H1 (cell line): ENCODE results near the gene NUP210L. TPM values are rescaled to one million over a fixed set of nuclear protein-coding genes. Genes with fewer than 3 reads are reported as not detected.

Experiments
- ASH2L ChIP-seq: fragments of 200-600, 300-600 bp; sonication (generic); IDR thresholded peaks from one replicate; pipeline ENCODE4 v1.7.1; 2017; ENCODE audit warnings: low read length
- CTBP2 ChIP-seq: IDR thresholded peaks from 2 replicates; pipeline ENCODE4 v1.7.0; 2011; ENCODE audit warnings: borderline replicate concordance, mild to moderate bottlenecking, moderate library complexity, mixed read lengths, low read length; ENCODE audit not compliant: insufficient read depth, insufficient read length
- JUN ChIP-seq: IDR thresholded peaks from 2 replicates; pipeline ENCODE4 v1.6.1; 2011; ENCODE audit warnings: low read depth, mild to moderate bottlenecking, improper control_type of control experiment, low read length
- PHF8 ChIP-seq: fragments of 200-600 bp; sonication (generic); conservative IDR thresholded peaks from 2 replicates; pipeline ENCODE4 v1.7.1; 2012; ENCODE audit warnings: low read depth, mild to moderate bottlenecking, inconsistent platforms, low read length, moderate library complexity
- POLR2A ChIP-seq, 2 experiments: IDR thresholded peaks; 1 replicate in 1 of 2; 2 replicates in 1 of 2; pipeline ENCODE4 v1.6.1; 2011; ENCODE audit warnings: low read depth in 2 of 2, low read length in 2 of 2, mild to moderate bottlenecking in 2 of 2; ENCODE audit errors: control extremely low read depth in 1 of 2
- POU5F1 ChIP-seq: IDR thresholded peaks from 2 replicates; pipeline ENCODE4 v1.6.1; 2011; ENCODE audit warnings: low read depth, mild to moderate bottlenecking, low read length, moderate library complexity
- SIN3A ChIP-seq, 2 experiments: IDR thresholded peaks in 1 of 2; conservative IDR thresholded peaks in 1 of 2; 2 replicates each; pipeline ENCODE4 v1.6.1; 2011 to 2012; ENCODE audit warnings: low read length in 2 of 2, improper control_type of control experiment in 1 of 2, low read depth in 1 of 2, mild to moderate bottlenecking in 1 of 2
- SIRT6 ChIP-seq: IDR thresholded peaks from one replicate; pipeline ENCODE4 v1.7.1; 2012; ENCODE audit warnings: low read length, inconsistent platforms
- SP1 ChIP-seq: IDR thresholded peaks from 2 replicates; pipeline ENCODE4 v1.6.1; 2011; ENCODE audit warnings: low read depth, low read length
- polyA plus RNA-seq, 7 experiments: library from polyadenylated mRNA; depleted of rRNA in 3 of 7; stranded (reverse) in 5 of 7; unstranded in 2 of 7; fragments of >200 nt in 5 of 7; fragments of 200-250 nt in 2 of 7; gene quantifications; 1 replicate in 5 of 7; 2 replicates in 1 of 7; 4 replicates in 1 of 7; pipeline versions ENCODE4 v1.2.1 to v1.2.3, GENCODE V29; 2011 to 2013; ENCODE audit warnings: missing spikeins in 2 of 7, mixed read lengths in 2 of 7
- total RNA-seq: library from RNA; stranded (reverse); fragmentation: NEBNext Ultra II Directional; extraction: Animal tissue kit (Norgen Biotek cat#: 25700); gene quantifications from 2 replicates; pipeline ENCODE4 v1.2.1, GENCODE V29; 2021
- TF ChIP-seq, protein P1 (sequence below): fragments of 300-600 bp; sonication (generic); IDR thresholded peaks from 2 replicates; pipeline ENCODE4 v1.7.1; 2012; ENCODE audit warnings: low read length, moderate library complexity, mild to moderate bottlenecking, inconsistent platforms; ENCODE audit not compliant: insufficient replicate concordance
- TF ChIP-seq, protein P2 (sequence below): IDR thresholded peaks from 2 replicates; pipeline ENCODE4 v1.6.1; 2012; ENCODE audit warnings: low read length, inconsistent platforms

Gene NUP210L
- total and polyA plus RNA-seq, 2 of the 8 experiments (the other 6 are each of a cell fraction or from before 2014, with no cell fraction given), result not detected

DNA sequence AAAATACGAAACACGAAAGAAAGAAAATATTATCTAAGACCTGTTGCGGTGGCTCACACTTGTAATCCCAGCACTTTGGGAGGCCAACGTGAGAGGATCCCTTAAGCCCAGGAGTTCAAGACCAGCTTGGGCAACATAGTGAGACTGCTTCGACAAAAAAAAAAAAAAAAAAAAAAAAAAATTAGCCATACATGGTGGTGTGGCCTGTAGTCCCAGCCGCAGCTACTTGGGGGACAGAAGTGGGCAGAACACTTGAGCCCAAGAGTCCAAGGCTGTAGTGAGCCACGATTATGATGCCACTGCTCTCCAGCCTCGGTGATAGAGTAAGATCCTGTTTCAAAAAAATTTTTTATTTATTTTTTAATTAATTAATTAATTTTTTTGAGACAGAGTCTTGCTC lies 167.3 kb downstream of the NUP210L start (continued):
- TF ChIP-seq, protein P1, sequence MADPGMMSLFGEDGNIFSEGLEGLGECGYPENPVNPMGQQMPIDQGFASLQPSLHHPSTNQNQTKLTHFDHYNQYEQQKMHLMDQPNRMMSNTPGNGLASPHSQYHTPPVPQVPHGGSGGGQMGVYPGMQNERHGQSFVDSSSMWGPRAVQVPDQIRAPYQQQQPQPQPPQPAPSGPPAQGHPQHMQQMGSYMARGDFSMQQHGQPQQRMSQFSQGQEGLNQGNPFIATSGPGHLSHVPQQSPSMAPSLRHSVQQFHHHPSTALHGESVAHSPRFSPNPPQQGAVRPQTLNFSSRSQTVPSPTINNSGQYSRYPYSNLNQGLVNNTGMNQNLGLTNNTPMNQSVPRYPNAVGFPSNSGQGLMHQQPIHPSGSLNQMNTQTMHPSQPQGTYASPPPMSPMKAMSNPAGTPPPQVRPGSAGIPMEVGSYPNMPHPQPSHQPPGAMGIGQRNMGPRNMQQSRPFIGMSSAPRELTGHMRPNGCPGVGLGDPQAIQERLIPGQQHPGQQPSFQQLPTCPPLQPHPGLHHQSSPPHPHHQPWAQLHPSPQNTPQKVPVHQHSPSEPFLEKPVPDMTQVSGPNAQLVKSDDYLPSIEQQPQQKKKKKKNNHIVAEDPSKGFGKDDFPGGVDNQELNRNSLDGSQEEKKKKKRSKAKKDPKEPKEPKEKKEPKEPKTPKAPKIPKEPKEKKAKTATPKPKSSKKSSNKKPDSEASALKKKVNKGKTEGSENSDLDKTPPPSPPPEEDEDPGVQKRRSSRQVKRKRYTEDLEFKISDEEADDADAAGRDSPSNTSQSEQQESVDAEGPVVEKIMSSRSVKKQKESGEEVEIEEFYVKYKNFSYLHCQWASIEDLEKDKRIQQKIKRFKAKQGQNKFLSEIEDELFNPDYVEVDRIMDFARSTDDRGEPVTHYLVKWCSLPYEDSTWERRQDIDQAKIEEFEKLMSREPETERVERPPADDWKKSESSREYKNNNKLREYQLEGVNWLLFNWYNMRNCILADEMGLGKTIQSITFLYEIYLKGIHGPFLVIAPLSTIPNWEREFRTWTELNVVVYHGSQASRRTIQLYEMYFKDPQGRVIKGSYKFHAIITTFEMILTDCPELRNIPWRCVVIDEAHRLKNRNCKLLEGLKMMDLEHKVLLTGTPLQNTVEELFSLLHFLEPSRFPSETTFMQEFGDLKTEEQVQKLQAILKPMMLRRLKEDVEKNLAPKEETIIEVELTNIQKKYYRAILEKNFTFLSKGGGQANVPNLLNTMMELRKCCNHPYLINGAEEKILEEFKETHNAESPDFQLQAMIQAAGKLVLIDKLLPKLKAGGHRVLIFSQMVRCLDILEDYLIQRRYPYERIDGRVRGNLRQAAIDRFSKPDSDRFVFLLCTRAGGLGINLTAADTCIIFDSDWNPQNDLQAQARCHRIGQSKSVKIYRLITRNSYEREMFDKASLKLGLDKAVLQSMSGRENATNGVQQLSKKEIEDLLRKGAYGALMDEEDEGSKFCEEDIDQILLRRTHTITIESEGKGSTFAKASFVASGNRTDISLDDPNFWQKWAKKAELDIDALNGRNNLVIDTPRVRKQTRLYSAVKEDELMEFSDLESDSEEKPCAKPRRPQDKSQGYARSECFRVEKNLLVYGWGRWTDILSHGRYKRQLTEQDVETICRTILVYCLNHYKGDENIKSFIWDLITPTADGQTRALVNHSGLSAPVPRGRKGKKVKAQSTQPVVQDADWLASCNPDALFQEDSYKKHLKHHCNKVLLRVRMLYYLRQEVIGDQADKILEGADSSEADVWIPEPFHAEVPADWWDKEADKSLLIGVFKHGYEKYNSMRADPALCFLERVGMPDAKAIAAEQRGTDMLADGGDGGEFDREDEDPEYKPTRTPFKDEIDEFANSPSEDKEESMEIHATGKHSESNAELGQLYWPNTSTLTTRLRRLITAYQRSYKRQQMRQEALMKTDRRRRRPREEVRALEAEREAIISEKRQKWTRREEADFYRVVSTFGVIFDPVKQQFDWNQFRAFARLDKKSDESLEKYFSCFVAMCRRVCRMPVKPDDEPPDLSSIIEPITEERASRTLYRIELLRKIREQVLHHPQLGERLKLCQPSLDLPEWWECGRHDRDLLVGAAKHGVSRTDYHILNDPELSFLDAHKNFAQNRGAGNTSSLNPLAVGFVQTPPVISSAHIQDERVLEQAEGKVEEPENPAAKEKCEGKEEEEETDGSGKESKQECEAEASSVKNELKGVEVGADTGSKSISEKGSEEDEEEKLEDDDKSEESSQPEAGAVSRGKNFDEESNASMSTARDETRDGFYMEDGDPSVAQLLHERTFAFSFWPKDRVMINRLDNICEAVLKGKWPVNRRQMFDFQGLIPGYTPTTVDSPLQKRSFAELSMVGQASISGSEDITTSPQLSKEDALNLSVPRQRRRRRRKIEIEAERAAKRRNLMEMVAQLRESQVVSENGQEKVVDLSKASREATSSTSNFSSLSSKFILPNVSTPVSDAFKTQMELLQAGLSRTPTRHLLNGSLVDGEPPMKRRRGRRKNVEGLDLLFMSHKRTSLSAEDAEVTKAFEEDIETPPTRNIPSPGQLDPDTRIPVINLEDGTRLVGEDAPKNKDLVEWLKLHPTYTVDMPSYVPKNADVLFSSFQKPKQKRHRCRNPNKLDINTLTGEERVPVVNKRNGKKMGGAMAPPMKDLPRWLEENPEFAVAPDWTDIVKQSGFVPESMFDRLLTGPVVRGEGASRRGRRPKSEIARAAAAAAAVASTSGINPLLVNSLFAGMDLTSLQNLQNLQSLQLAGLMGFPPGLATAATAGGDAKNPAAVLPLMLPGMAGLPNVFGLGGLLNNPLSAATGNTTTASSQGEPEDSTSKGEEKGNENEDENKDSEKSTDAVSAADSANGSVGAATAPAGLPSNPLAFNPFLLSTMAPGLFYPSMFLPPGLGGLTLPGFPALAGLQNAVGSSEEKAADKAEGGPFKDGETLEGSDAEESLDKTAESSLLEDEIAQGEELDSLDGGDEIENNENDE, result no peak
- no peak for TF ChIP-seq CTBP2
- TF ChIP-seq POU5F1, result no peak
- TF ChIP-seq, protein P2, sequence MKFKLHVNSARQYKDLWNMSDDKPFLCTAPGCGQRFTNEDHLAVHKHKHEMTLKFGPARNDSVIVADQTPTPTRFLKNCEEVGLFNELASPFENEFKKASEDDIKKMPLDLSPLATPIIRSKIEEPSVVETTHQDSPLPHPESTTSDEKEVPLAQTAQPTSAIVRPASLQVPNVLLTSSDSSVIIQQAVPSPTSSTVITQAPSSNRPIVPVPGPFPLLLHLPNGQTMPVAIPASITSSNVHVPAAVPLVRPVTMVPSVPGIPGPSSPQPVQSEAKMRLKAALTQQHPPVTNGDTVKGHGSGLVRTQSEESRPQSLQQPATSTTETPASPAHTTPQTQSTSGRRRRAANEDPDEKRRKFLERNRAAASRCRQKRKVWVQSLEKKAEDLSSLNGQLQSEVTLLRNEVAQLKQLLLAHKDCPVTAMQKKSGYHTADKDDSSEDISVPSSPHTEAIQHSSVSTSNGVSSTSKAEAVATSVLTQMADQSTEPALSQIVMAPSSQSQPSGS, result no peak
- TF ChIP-seq JUN, result no peak
- no peak for TF ChIP-seq POLR2A (IDR thresholded peaks at IDR 0.05; ENCODE audit: control extremely low read depth in 1 of 2, low read depth in 2 of 2, low read length in 2 of 2)
- TF ChIP-seq ASH2L, result no peak
- no peak for TF ChIP-seq SIN3A (conservative IDR thresholded peaks at IDR 0.05 in 1 of 2, IDR thresholded peaks at IDR 0.05 in 1 of 2; ENCODE audit: low read depth in 1 of 2, low read length in 2 of 2)
- TF ChIP-seq SIRT6, result no peak
- no peak for TF ChIP-seq SP1
- TF ChIP-seq PHF8, result no peak
